ENCODE results near the gene SEL1L2.
A peak's percentile ranks its signal among the peaks of the same experiment; 100 is the strongest.

The SEL1L2 gene

GRCh38 chr20:13928901-13929300 lies 61.5 kb downstream of the SEL1L2 start:
- no peak for DNase-seq

GRCh38 chr20:13927171-13927570 lies 63.2 kb downstream of the SEL1L2 start:
- no peak for DNase-seq

- no peak for DNase-seq
Measured at GRCh38 chr20:13922241-13922640, 68.2 kb downstream of the SEL1L2 start.

GRCh38 chr20:13915284-13915683 lies 75.1 kb downstream of the SEL1L2 start:
- no peak for DNase-seq

GRCh38 chr20:13913572-13913971 lies 76.8 kb downstream of the SEL1L2 start:
- no peak for DNase-seq

GRCh38 chr20:13913131-13913530 lies 77.3 kb downstream of the SEL1L2 start:
- no peak for DNase-seq

- no peak for DNase-seq
Measured at GRCh38 chr20:13910492-13910891, 79.9 kb downstream of the SEL1L2 start.

- no peak for DNase-seq
Measured at GRCh38 chr20:13909067-13909466, 81.3 kb downstream of the SEL1L2 start.

GRCh38 chr20:13904766-13905165 lies 85.6 kb downstream of the SEL1L2 start:
- DNase-seq: no peak

GRCh38 chr20:13900496-13900895 lies 89.9 kb downstream of the SEL1L2 start:
- no peak for DNase-seq

GRCh38 chr20:13898012-13898612 lies 92.3 kb downstream of the SEL1L2 start:
- no peak for DNase-seq

GRCh38 chr20:13891575-13891974 lies 98.8 kb downstream of the SEL1L2 start:
- DNase-seq: no peak

- DNase-seq: no peak
Measured at GRCh38 chr20:13884803-13885202, 105.6 kb downstream of the SEL1L2 start.

GRCh38 chr20:13883425-13883824 lies 107.0 kb downstream of the SEL1L2 start:
- DNase-seq: no peak

GRCh38 chr20:13878566-13878965 lies 111.8 kb downstream of the SEL1L2 start:
- DNase-seq: no peak

GRCh38 chr20:13877793-13878192 lies 112.6 kb downstream of the SEL1L2 start:
- DNase-seq: no peak

GRCh38 chr20:13875265-13875811 lies 115.1 kb downstream of the SEL1L2 start:
- no peak for DNase-seq

- DNase-seq: no peak
Measured at GRCh38 chr20:13874394-13875157, 115.8 kb downstream of the SEL1L2 start.

- DNase-seq: no peak
Measured at GRCh38 chr20:13873831-13874230, 116.6 kb downstream of the SEL1L2 start.

- DNase-seq: no peak
Measured at GRCh38 chr20:13870170-13870748, 120.2 kb downstream of the SEL1L2 start.

- peak in 1 of 2 donors; percentile 31 for DNase-seq
Measured at GRCh38 chr20:13868331-13868730, 122.1 kb downstream of the SEL1L2 start.

- DNase-seq: no peak
Measured at GRCh38 chr20:13865791-13866351, 124.5 kb downstream of the SEL1L2 start.

- no peak for DNase-seq
Measured at GRCh38 chr20:13865156-13865555, 125.3 kb downstream of the SEL1L2 start.

GRCh38 chr20:13863244-13863643 lies 127.2 kb downstream of the SEL1L2 start:
- no peak for DNase-seq
